OCI-LY7 (cell line): ENCODE data around the gene HPSE2. TPM values are rescaled to one million over a fixed set of nuclear protein-coding genes. Genes with fewer than 3 reads are reported as not detected.

Source experiments
- BruUV-seq: library from RNA; stranded (reverse); fragments of 400-500 nt; replicated peaks from 2 replicates; lab custom pipeline; 2021; lab: Mats Ljungman, UMichigan
- CTCF ChIA-PET: fragments of 300-600 bp; sonication (Branson Sonifier 250); formaldehyde crosslinking; loops from one replicate; lab custom pipeline; 2022; ENCODE audit warnings: antibody characterized with exemption; ENCODE audit not compliant: unreplicated experiment; lab: Charles Lee
- POLR2A ChIA-PET: fragments of 300-600 bp; sonication (Branson Sonifier 250); formaldehyde crosslinking; loops from one replicate; lab custom pipeline; 2022; ENCODE audit warnings: antibody characterized with exemption; lab: Charles Lee
- DNase-seq: peaks from one replicate; pipeline ENCODE4 v3.0.0-alpha.2; 2015; ENCODE audit warnings: low spot score
- H2AFZ ChIP-seq: fragments of 200-600 bp; sonication (generic), shearing (Covaris generic); 2 replicates; pipeline ENCODE4 v1.6.1; 2014; ENCODE audit warnings: mild to moderate bottlenecking, antibody characterized with exemption, low read length, moderate library complexity
- H3K27ac ChIP-seq: fragments of 200-600 bp; sonication (generic); 2 replicates; pipeline ENCODE4 v1.5.1; 2014; ENCODE audit warnings: mixed run types, low read depth, mild to moderate bottlenecking, moderate library complexity, low read length, inconsistent platforms; ENCODE audit not compliant: poor library complexity, severe bottlenecking
- H3K36me3 ChIP-seq: fragments of 200-600 bp; sonication (generic); 2 replicates; pipeline ENCODE4 v1.6.1; 2014; ENCODE audit warnings: mild to moderate bottlenecking, antibody characterized with exemption, low read length, moderate library complexity, mixed read lengths; ENCODE audit not compliant: insufficient read depth
- H3K4me1 ChIP-seq: fragments of 200-600 bp; sonication (generic); 2 replicates; pipeline ENCODE4 v1.5.1; 2014; ENCODE audit warnings: mild to moderate bottlenecking, low read length; ENCODE audit not compliant: insufficient read depth, poor library complexity, severe bottlenecking
- H3K4me2 ChIP-seq: fragments of 200-600 bp; sonication (generic); 2 replicates; pipeline ENCODE4 v1.6.1; 2014; ENCODE audit warnings: mild to moderate bottlenecking, low read length
- H3K4me3 ChIP-seq: fragments of 200-600 bp; sonication (generic); 2 replicates; pipeline ENCODE4 v1.5.1; 2014; ENCODE audit warnings: mild to moderate bottlenecking, low read depth, low read length; ENCODE audit not compliant: poor library complexity, severe bottlenecking
- H3K79me2 ChIP-seq: fragments of 200-600 bp; sonication (generic); 2 replicates; pipeline ENCODE4 v1.6.1; 2016; ENCODE audit warnings: low read depth, mild to moderate bottlenecking, low read length, moderate library complexity, mixed read lengths; ENCODE audit not compliant: insufficient read depth
- H3K9me2 ChIP-seq: fragments of 200-600 bp; sonication (generic); 2 replicates; pipeline ENCODE4 v1.6.1; 2016; ENCODE audit warnings: mild to moderate bottlenecking, low read length, mixed read lengths; ENCODE audit not compliant: insufficient read depth
- H3K9me3 ChIP-seq: fragments of 200-600 bp; sonication (generic); 2 replicates; pipeline ENCODE4 v1.6.1; 2014; ENCODE audit warnings: mild to moderate bottlenecking, mixed run types, low read length, mixed read lengths
- H4K20me1 ChIP-seq: fragments of 200-600 bp; sonication (generic); 2 replicates; pipeline ENCODE4 v1.6.1; 2014; ENCODE audit warnings: mild to moderate bottlenecking, antibody characterized with exemption, low read length, moderate library complexity, mixed read lengths; ENCODE audit not compliant: insufficient read depth
- CTCF ChIP-seq: fragments of 200-600 bp; sonication (generic); conservative IDR thresholded peaks from 2 replicates; pipeline ENCODE4 v1.5.1; 2014; ENCODE audit warnings: mild to moderate bottlenecking, antibody characterized with exemption, low read length, moderate library complexity, mixed read lengths
- EZH2phosphoT487 ChIP-seq: fragments of 200-600 bp; sonication (generic); IDR thresholded peaks from 2 replicates; pipeline ENCODE4 v1.6.1; 2018; ENCODE audit warnings: low read depth, borderline replicate concordance, mild to moderate bottlenecking, mixed run types, antibody characterized with exemption, low read length, moderate library complexity, mixed read lengths
- intact Hi-C: fragments of 100-400 bp; cut with micrococcal nuclease; formaldehyde crosslinking; loops from one replicate; pipeline ENCODE4 v1.10.0; 2022; ENCODE audit not compliant: unreplicated experiment
- total RNA-seq, 2 experiments: library from RNA; depleted of rRNA in 1 of 2; stranded (reverse); fragments of >200 nt in 1 of 2; shearing (Covaris generic) in 1 of 2; gene quantifications; 2 replicates each; pipeline ENCODE4 v1.2.3, GENCODE V29; 2014 to 2022

Gene HPSE2
- total RNA-seq, 2 experiments from 2014 or later, result not detected

- no TSS peak for BruUV-seq
- no peaks in the 10 kb centered on the region for H3K4me1 ChIP-seq
- intact Hi-C loops, result no loop called here
- no peak overlapping the region for H3K4me3 ChIP-seq
- no peaks in the 10 kb centered on the region for H3K9me2 ChIP-seq
- H4K20me1 ChIP-seq, result no peaks in the 10 kb centered on the region
- H3K27ac ChIP-seq, result no peak overlapping the region
- no peak for TF ChIP-seq CTCF
- TF ChIP-seq EZH2phosphoT487, result no peak
- no peak overlapping the region for H2AFZ ChIP-seq
- ChIA-PET CTCF (no interaction called here), POLR2A (no interaction called here)
- no peak overlapping the region for H3K4me2 ChIP-seq
- H3K36me3 ChIP-seq, result no peaks in the 10 kb centered on the region
- H3K9me3 ChIP-seq, result no peaks in the 10 kb centered on the region
- no peak for DNase-seq
- H3K79me2 ChIP-seq, result no peaks in the 10 kb centered on the region
Measured at GRCh38 chr10:98628206-98628605, 607.4 kb downstream of the HPSE2 start.

- Histone ChIP-seq H3K9me2 (no peaks in the 10 kb centered on the region), H2AFZ (no peak overlapping the region), H3K4me2 (no peak overlapping the region), H3K79me2 (no peaks in the 10 kb centered on the region), H4K20me1 (no peaks in the 10 kb centered on the region), H3K4me3 (no peak overlapping the region), H3K36me3 (no peaks in the 10 kb centered on the region), H3K4me1 (no peaks in the 10 kb centered on the region), H3K9me3 (no peaks in the 10 kb centered on the region), H3K27ac (no peak overlapping the region)
- no peak for DNase-seq
- TF ChIP-seq CTCF, result no peak
- ChIA-PET CTCF (no interaction called here), POLR2A (no interaction called here)
- no TSS peak for BruUV-seq
- intact Hi-C loops, result no loop called here
Measured at GRCh38 chr10:98627711-98628110, 607.9 kb downstream of the HPSE2 start.

GRCh38 chr10:98624963-98625362 is 610.7 kb downstream of the HPSE2 start:
- Histone ChIP-seq H3K36me3 (no peaks in the 10 kb centered on the region), H3K4me1 (no peaks in the 10 kb centered on the region), H3K27ac (no peak overlapping the region), H3K9me2 (no peaks in the 10 kb centered on the region), H3K79me2 (no peaks in the 10 kb centered on the region), H4K20me1 (no peaks in the 10 kb centered on the region), H3K4me3 (no peak overlapping the region), H3K4me2 (no peak overlapping the region), H2AFZ (no peak overlapping the region), H3K9me3 (no peaks in the 10 kb centered on the region)
- TF ChIP-seq EZH2phosphoT487 (no peak), CTCF (no peak)
- BruUV-seq, result no TSS peak
- ChIA-PET CTCF (no interaction called here), POLR2A (no interaction called here)
- intact Hi-C loops, result no loop called here
- DNase-seq, result no peak
